ENCODE data around the gene CLECL1.

CLECL1 gene

GRCh38 chr12:9751204-9752144 lies 18.6 kb upstream of the CLECL1 start:
- TF ChIP-seq ZNF274 (IDR thresholded peaks at IDR 0.05; ENCODE audit: low read depth, low read length) (no peak), SUZ12 (IDR thresholded peaks at IDR 0.05; ENCODE audit: extremely low read depth, insufficient read depth, insufficient read length) (no peak), YY1 (IDR thresholded peaks at IDR 0.05; ENCODE audit: insufficient read depth, insufficient read length) (no peak)
- no peak overlapping the region for H3K4me3 ChIP-seq (ENCODE audit: insufficient read length, low read depth)
- no peaks in the 10 kb centered on the region for H3K4me1 ChIP-seq (ENCODE audit: insufficient read depth, insufficient read length)
- DNase-seq (ENCODE audit: low read depth, low spot score) = no peak
- H3K27me3 ChIP-seq (ENCODE audit: insufficient read depth, insufficient read length) = no peaks in the 10 kb centered on the region
- no peaks in the 10 kb centered on the region for H3K36me3 ChIP-seq (ENCODE audit: insufficient read depth, insufficient read length, low read length)
- H3K9ac ChIP-seq (ENCODE audit: insufficient read length, low read depth) = no peak overlapping the region
- peaks cover 4% of the 10 kb centered on the region; the same call in 1 of the 2 replicates for H3K9me3 ChIP-seq (ENCODE audit: insufficient read depth, low read length)

- H3K9ac ChIP-seq (ENCODE audit: insufficient read length, low read depth) = no peak overlapping the region
Measured at GRCh38 chr12:9750276-9751203, 17.6 kb upstream of the CLECL1 start.

GRCh38 chr12:9749640-9750039 lies 16.7 kb upstream of the CLECL1 start:
- no peaks in the 10 kb centered on the region for H3K27me3 ChIP-seq (ENCODE audit: insufficient read depth, insufficient read length)
- H3K4me1 ChIP-seq (ENCODE audit: insufficient read depth, insufficient read length) = no peaks in the 10 kb centered on the region
- no peak overlapping the region for H3K9ac ChIP-seq (ENCODE audit: insufficient read length, low read depth)
- H3K9me3 ChIP-seq (ENCODE audit: insufficient read depth, low read length) = peaks cover 4% of the 10 kb centered on the region; the same call in 1 of the 2 replicates
- no peak overlapping the region for H3K4me3 ChIP-seq (ENCODE audit: insufficient read length, low read depth)
- DNase-seq (ENCODE audit: low read depth, low spot score) = no peak
- no peaks in the 10 kb centered on the region for H3K36me3 ChIP-seq (ENCODE audit: insufficient read depth, insufficient read length, low read length)
- TF ChIP-seq YY1 (IDR thresholded peaks at IDR 0.05; ENCODE audit: insufficient read depth, insufficient read length) = no peak
- TF ChIP-seq ZNF274 (IDR thresholded peaks at IDR 0.05; ENCODE audit: low read depth, low read length) = no peak
- no peak for TF ChIP-seq SUZ12 (IDR thresholded peaks at IDR 0.05; ENCODE audit: extremely low read depth, insufficient read depth, insufficient read length)

More at GRCh38 chr12:9750276-9751203, 17.6 kb upstream of the CLECL1 start:
- Histone ChIP-seq H3K36me3 (ENCODE audit: insufficient read depth, insufficient read length, low read length) (no peaks in the 10 kb centered on the region), H3K4me3 (ENCODE audit: insufficient read length, low read depth) (no peak overlapping the region), H3K9me3 (ENCODE audit: insufficient read depth, low read length) (peaks cover 4% of the 10 kb centered on the region; the same call in 1 of the 2 replicates), H3K4me1 (ENCODE audit: insufficient read depth, insufficient read length) (no peaks in the 10 kb centered on the region), H3K27me3 (ENCODE audit: insufficient read depth, insufficient read length) (no peaks in the 10 kb centered on the region)
- peak; percentile 80 for DNase-seq (ENCODE audit: low read depth, low spot score)
- TF ChIP-seq YY1 (IDR thresholded peaks at IDR 0.05; ENCODE audit: insufficient read depth, insufficient read length) (no peak), SUZ12 (IDR thresholded peaks at IDR 0.05; ENCODE audit: extremely low read depth, insufficient read depth, insufficient read length) (no peak), ZNF274 (IDR thresholded peaks at IDR 0.05; ENCODE audit: low read depth, low read length) (no peak)

GRCh38 chr12:9745199-9745598 lies 12.3 kb upstream of the CLECL1 start:
- H3K9me3 ChIP-seq (ENCODE audit: insufficient read depth, low read length) = no peaks in the 10 kb centered on the region
- no peaks in the 10 kb centered on the region for H3K27me3 ChIP-seq (ENCODE audit: insufficient read depth, insufficient read length)
- TF ChIP-seq ZNF274 (IDR thresholded peaks at IDR 0.05; ENCODE audit: low read depth, low read length) = no peak
- TF ChIP-seq SUZ12 (IDR thresholded peaks at IDR 0.05; ENCODE audit: extremely low read depth, insufficient read depth, insufficient read length) = no peak
- peak; percentile 40 for DNase-seq (ENCODE audit: low read depth, low spot score)
- no peaks in the 10 kb centered on the region for H3K36me3 ChIP-seq (ENCODE audit: insufficient read depth, insufficient read length, low read length)
- no peak overlapping the region for H3K9ac ChIP-seq (ENCODE audit: insufficient read length, low read depth)
- peaks cover 3% of the 10 kb centered on the region for H3K4me1 ChIP-seq (ENCODE audit: insufficient read depth, insufficient read length)
- H3K4me3 ChIP-seq (ENCODE audit: insufficient read length, low read depth) = no peak overlapping the region

GRCh38 chr12:9742661-9743060 lies 9.8 kb upstream of the CLECL1 start:
- Histone ChIP-seq H3K9ac (ENCODE audit: insufficient read length, low read depth) (no peak overlapping the region), H3K4me3 (ENCODE audit: insufficient read length, low read depth) (no peak overlapping the region), H3K9me3 (ENCODE audit: insufficient read depth, low read length) (no peaks in the 10 kb centered on the region), H3K4me1 (ENCODE audit: insufficient read depth, insufficient read length) (peaks cover 3% of the 10 kb centered on the region), H3K36me3 (ENCODE audit: insufficient read depth, insufficient read length, low read length) (no peaks in the 10 kb centered on the region), H3K27me3 (ENCODE audit: insufficient read depth, insufficient read length) (no peaks in the 10 kb centered on the region)
- TF ChIP-seq YY1 (IDR thresholded peaks at IDR 0.05; ENCODE audit: insufficient read depth, insufficient read length) (no peak), SUZ12 (IDR thresholded peaks at IDR 0.05; ENCODE audit: extremely low read depth, insufficient read depth, insufficient read length) (no peak), ZNF274 (IDR thresholded peaks at IDR 0.05; ENCODE audit: low read depth, low read length) (no peak)
- DNase-seq (ENCODE audit: low read depth, low spot score) = no peak

- Histone ChIP-seq H3K4me1 (ENCODE audit: insufficient read depth, insufficient read length) (peaks cover 3% of the 10 kb centered on the region), H3K36me3 (ENCODE audit: insufficient read depth, insufficient read length, low read length) (no peaks in the 10 kb centered on the region), H3K4me3 (ENCODE audit: insufficient read length, low read depth) (no peak overlapping the region), H3K9ac (ENCODE audit: insufficient read length, low read depth) (no peak overlapping the region), H3K9me3 (ENCODE audit: insufficient read depth, low read length) (no peaks in the 10 kb centered on the region), H3K27me3 (ENCODE audit: insufficient read depth, insufficient read length) (no peaks in the 10 kb centered on the region)
- DNase-seq (ENCODE audit: low read depth, low spot score) = no peak
- TF ChIP-seq YY1 (IDR thresholded peaks at IDR 0.05; ENCODE audit: insufficient read depth, insufficient read length) (no peak), SUZ12 (IDR thresholded peaks at IDR 0.05; ENCODE audit: extremely low read depth, insufficient read depth, insufficient read length) (no peak), ZNF274 (IDR thresholded peaks at IDR 0.05; ENCODE audit: low read depth, low read length) (no peak)
Measured at GRCh38 chr12:9741726-9742125, 8.8 kb upstream of the CLECL1 start.

Measured in NT2/D1 (cell line).